ENCODE results near the gene WWOX.

DNA sequence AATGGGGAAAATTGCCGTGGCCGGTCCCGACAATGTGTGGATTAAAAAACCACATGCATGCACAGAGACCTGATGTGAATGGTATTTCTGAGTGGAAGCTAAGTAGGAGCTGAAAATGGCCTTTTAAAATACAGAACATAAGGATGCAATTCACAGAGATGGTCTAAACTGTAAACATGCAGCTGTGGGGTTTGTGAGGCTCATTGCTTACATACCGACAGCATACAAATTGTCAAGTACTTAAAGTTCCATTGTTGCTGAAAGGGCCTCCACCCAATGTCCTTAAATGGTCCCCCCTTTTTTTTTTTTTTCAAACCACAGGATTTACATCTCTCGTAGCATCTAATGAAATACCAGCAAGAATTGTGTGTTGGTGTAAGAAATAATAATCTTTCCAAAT, 977.9 kb downstream of the WWOX start:
- TF ChIP-seq MED1 (CRISPR knock-in tag; IDR thresholded peaks at IDR 0.05) (no peak), JUND (CRISPR knock-in tag; IDR thresholded peaks at IDR 0.05) (no peak), SP1 (IDR thresholded peaks at IDR 0.05) (no peak), SP1 (CRISPR knock-in tag; IDR thresholded peaks at IDR 0.05) (no peak), POLR2AphosphoS5 (IDR thresholded peaks at IDR 0.05; ENCODE audit: low read depth, low read length) (no peak), NFE2L2 (IDR thresholded peaks at IDR 0.05; ENCODE audit: low read length) (no peak), ZNF121 (CRISPR knock-in tag; IDR thresholded peaks at IDR 0.05) (no peak), ZNF354B (CRISPR knock-in tag; IDR thresholded peaks at IDR 0.05) (no peak), ZNF746 (CRISPR knock-in tag; IDR thresholded peaks at IDR 0.05) (no peak), NFE2L1 (CRISPR knock-in tag; IDR thresholded peaks at IDR 0.05; ENCODE audit: borderline replicate concordance) (no peak)
